Measurements from ENCODE around the gene VDAC1.

The VDAC1 gene

GRCh38 chr5:133925269-133925668 is 79.5 kb downstream of the VDAC1 start:
- TF ChIP-seq, protein P1, sequence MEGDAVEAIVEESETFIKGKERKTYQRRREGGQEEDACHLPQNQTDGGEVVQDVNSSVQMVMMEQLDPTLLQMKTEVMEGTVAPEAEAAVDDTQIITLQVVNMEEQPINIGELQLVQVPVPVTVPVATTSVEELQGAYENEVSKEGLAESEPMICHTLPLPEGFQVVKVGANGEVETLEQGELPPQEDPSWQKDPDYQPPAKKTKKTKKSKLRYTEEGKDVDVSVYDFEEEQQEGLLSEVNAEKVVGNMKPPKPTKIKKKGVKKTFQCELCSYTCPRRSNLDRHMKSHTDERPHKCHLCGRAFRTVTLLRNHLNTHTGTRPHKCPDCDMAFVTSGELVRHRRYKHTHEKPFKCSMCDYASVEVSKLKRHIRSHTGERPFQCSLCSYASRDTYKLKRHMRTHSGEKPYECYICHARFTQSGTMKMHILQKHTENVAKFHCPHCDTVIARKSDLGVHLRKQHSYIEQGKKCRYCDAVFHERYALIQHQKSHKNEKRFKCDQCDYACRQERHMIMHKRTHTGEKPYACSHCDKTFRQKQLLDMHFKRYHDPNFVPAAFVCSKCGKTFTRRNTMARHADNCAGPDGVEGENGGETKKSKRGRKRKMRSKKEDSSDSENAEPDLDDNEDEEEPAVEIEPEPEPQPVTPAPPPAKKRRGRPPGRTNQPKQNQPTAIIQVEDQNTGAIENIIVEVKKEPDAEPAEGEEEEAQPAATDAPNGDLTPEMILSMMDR (conservative IDR thresholded peaks at IDR 0.05; ENCODE audit: low read depth, low read length): no peak
- Histone ChIP-seq H3K27ac (no peak overlapping the region), H3K36me3 (ENCODE audit: insufficient read depth) (no peaks in the 10 kb centered on the region), H3K27me3 (ENCODE audit: insufficient read depth, low read depth) (no peaks in the 10 kb centered on the region), H3K79me2 (ENCODE audit: insufficient read depth, low read depth) (no peaks in the 10 kb centered on the region), H3K4me2 (no peak overlapping the region), H4K20me1 (ENCODE audit: insufficient read depth) (no peaks in the 10 kb centered on the region), H3K4me3 (IDR thresholded peaks at IDR 0.05; ENCODE audit: insufficient read depth, low read depth, low read length) (no peak overlapping the region), H2AFZ (ENCODE audit: low read depth) (no peak overlapping the region), H3K4me1 (ENCODE audit: low read depth, poor library complexity, severe bottlenecking) (peaks cover 4% of the 10 kb centered on the region), H3K9ac (no peak overlapping the region)

GRCh38 chr5:133924221-133924920 is 80.4 kb downstream of the VDAC1 start:
- Histone ChIP-seq H3K4me3 (IDR thresholded peaks at IDR 0.05; ENCODE audit: insufficient read depth, low read depth, low read length) (no peak overlapping the region), H3K27ac (no peak overlapping the region), H3K4me1 (ENCODE audit: low read depth, poor library complexity, severe bottlenecking) (peaks cover 4% of the 10 kb centered on the region), H3K27me3 (ENCODE audit: insufficient read depth, low read depth) (no peaks in the 10 kb centered on the region), H2AFZ (ENCODE audit: low read depth) (no peak overlapping the region), H3K9ac (no peak overlapping the region), H4K20me1 (ENCODE audit: insufficient read depth) (no peaks in the 10 kb centered on the region), H3K79me2 (ENCODE audit: insufficient read depth, low read depth) (no peaks in the 10 kb centered on the region), H3K36me3 (ENCODE audit: insufficient read depth) (no peaks in the 10 kb centered on the region), H3K4me2 (no peak overlapping the region)
- TF ChIP-seq, protein P1 (conservative IDR thresholded peaks at IDR 0.05; ENCODE audit: low read depth, low read length): no peak

GRCh38 chr5:133921979-133922378 is 82.8 kb downstream of the VDAC1 start:
- Histone ChIP-seq H3K27ac (no peak overlapping the region), H3K4me1 (ENCODE audit: low read depth, poor library complexity, severe bottlenecking) (no peaks in the 10 kb centered on the region), H3K79me2 (ENCODE audit: insufficient read depth, low read depth) (no peaks in the 10 kb centered on the region), H3K9ac (no peak overlapping the region), H3K4me2 (no peak overlapping the region), H2AFZ (ENCODE audit: low read depth) (no peak overlapping the region), H3K27me3 (ENCODE audit: insufficient read depth, low read depth) (no peaks in the 10 kb centered on the region), H3K36me3 (ENCODE audit: insufficient read depth) (no peaks in the 10 kb centered on the region), H3K4me3 (IDR thresholded peaks at IDR 0.05; ENCODE audit: insufficient read depth, low read depth, low read length) (no peak overlapping the region), H4K20me1 (ENCODE audit: insufficient read depth) (no peaks in the 10 kb centered on the region)
- TF ChIP-seq, protein P1 (conservative IDR thresholded peaks at IDR 0.05; ENCODE audit: low read depth, low read length): no peak

All from KMS-11 (cell line).